HepG2 (cell line): ENCODE results near the gene SNRPD3. TPM values are rescaled to one million over a fixed set of nuclear protein-coding genes. Genes with fewer than 3 reads are reported as not detected.

Experiments used
- ARNTL ChIP-seq: sonication (generic); formaldehyde crosslinking; IDR thresholded peaks from 2 replicates; pipeline ENCODE4 v1.4.0; 2020; ENCODE audit warnings: mild to moderate bottlenecking, missing genetic modification reagents
- EZH2 ChIP-seq: conservative IDR thresholded peaks from 2 replicates; pipeline ENCODE4 v1.6.1; 2012; ENCODE audit warnings: mild to moderate bottlenecking, low read depth, low read length, moderate library complexity
- GFI1 ChIP-seq: sonication (generic); formaldehyde crosslinking; IDR thresholded peaks from 2 replicates; pipeline ENCODE4 v1.5.0; 2020; ENCODE audit warnings: missing genetic modification reagents, mild to moderate bottlenecking, borderline replicate concordance
- HNF4A ChIP-seq: sonication (generic); formaldehyde crosslinking; IDR thresholded peaks from 2 replicates; pipeline ENCODE4 v1.4.0; 2020; ENCODE audit warnings: missing genetic modification reagents
- IKZF5 ChIP-seq: IDR thresholded peaks from 2 replicates; pipeline ENCODE4 v1.6.1; 2018; ENCODE audit warnings: missing genetic modification reagents, mild to moderate bottlenecking, missing compliant biosample characterization
- MATR3 ChIP-seq: sonication (generic); formaldehyde crosslinking; IDR thresholded peaks from 2 replicates; pipeline ENCODE4 v1.4.0; 2020; ENCODE audit warnings: missing genetic modification reagents
- NBN ChIP-seq: fragments of 450-650 bp; conservative IDR thresholded peaks from 2 replicates; pipeline ENCODE4 v1.6.1; 2017
- POLR2AphosphoS2 ChIP-seq: IDR thresholded peaks from 2 replicates; pipeline ENCODE4 v1.6.1; 2011; ENCODE audit warnings: low read depth, low read length, improper control_type of control experiment
- SNAPC5 ChIP-seq: sonication (generic); formaldehyde crosslinking; IDR thresholded peaks from 2 replicates; pipeline ENCODE4 v1.8.1; 2023; ENCODE audit warnings: mild to moderate bottlenecking, missing genetic modification reagents, borderline replicate concordance
- TCF12 ChIP-seq, 2 experiments: fragments of 450-650 bp in 1 of 2; sonication (generic) in 1 of 2; formaldehyde crosslinking in 1 of 2; IDR thresholded peaks; 2 replicates each; pipeline versions ENCODE4 v1.6.1 to v1.8.0; 2017 to 2022; ENCODE audit warnings: antibody characterized with exemption in 1 of 2, mild to moderate bottlenecking in 1 of 2, missing genetic modification reagents in 1 of 2, moderate library complexity in 1 of 2
- TSC22D2 ChIP-seq: sonication (generic); formaldehyde crosslinking; IDR thresholded peaks from 2 replicates; pipeline ENCODE4 v1.5.1; 2020; ENCODE audit warnings: missing genetic modification reagents, mild to moderate bottlenecking, borderline replicate concordance
- ZBTB20 ChIP-seq: sonication (generic); formaldehyde crosslinking; IDR thresholded peaks from 2 replicates; pipeline ENCODE4 v1.8.1; 2023; ENCODE audit warnings: missing genetic modification reagents, low read depth, mild to moderate bottlenecking, borderline replicate concordance
- ZBTB7B ChIP-seq: sonication (generic); formaldehyde crosslinking; IDR thresholded peaks from 2 replicates; pipeline ENCODE4 v1.4.0; 2020; ENCODE audit warnings: missing genetic modification reagents
- ZFP41 ChIP-seq: sonication (generic); formaldehyde crosslinking; IDR thresholded peaks from 2 replicates; pipeline ENCODE4 v1.4.0; 2020; ENCODE audit warnings: mild to moderate bottlenecking, missing genetic modification reagents, borderline replicate concordance
- ZNF10 ChIP-seq: sonication (generic); formaldehyde crosslinking; IDR thresholded peaks from 2 replicates; pipeline ENCODE4 v1.4.0; 2020; ENCODE audit warnings: mild to moderate bottlenecking, low read depth, missing genetic modification reagents, borderline replicate concordance
- ZNF124 ChIP-seq: sonication (generic); formaldehyde crosslinking; IDR thresholded peaks from 2 replicates; pipeline ENCODE4 v1.4.0; 2020; ENCODE audit warnings: missing genetic modification reagents
- ZNF34 ChIP-seq: sonication (generic); formaldehyde crosslinking; IDR thresholded peaks from 2 replicates; pipeline ENCODE4 v1.4.0; 2020; ENCODE audit warnings: mild to moderate bottlenecking, missing genetic modification reagents, borderline replicate concordance
- ZNF605 ChIP-seq: sonication (generic); formaldehyde crosslinking; IDR thresholded peaks from 2 replicates; pipeline ENCODE4 v1.8.0; 2022; ENCODE audit warnings: mild to moderate bottlenecking, missing genetic modification reagents
- ZNF670 ChIP-seq: sonication (generic); formaldehyde crosslinking; IDR thresholded peaks from 2 replicates; pipeline ENCODE4 v1.8.0; 2022; ENCODE audit warnings: mild to moderate bottlenecking, missing genetic modification reagents, borderline replicate concordance
- ZNF724P ChIP-seq: sonication (generic); formaldehyde crosslinking; IDR thresholded peaks from 2 replicates; pipeline ENCODE4 v1.8.0; 2022; ENCODE audit warnings: missing genetic modification reagents, borderline replicate concordance
- ZSCAN29 ChIP-seq: sonication (generic); formaldehyde crosslinking; conservative IDR thresholded peaks from 2 replicates; pipeline ENCODE4 v1.4.0; 2020; ENCODE audit warnings: mild to moderate bottlenecking, missing genetic modification reagents
- polyA plus RNA-seq, 8 experiments: library from polyadenylated mRNA; depleted of rRNA in 3 of 8; stranded (reverse) in 7 of 8; unstranded in 1 of 8; fragments of >200 nt; fragmentation: Illumina TruSeq in 4 of 8; extraction: Trizol in 4 of 8; gene quantifications; 2 replicates each; pipeline versions ENCODE4 v1.2.1 to v1.2.3, GENCODE V29; 2011 to 2016; ENCODE audit warnings: low read depth in 4 of 8, missing spikeins in 1 of 8, mixed read lengths in 1 of 8; ENCODE audit not compliant: insufficient read depth in 1 of 8
- total RNA-seq, 5 experiments: library from RNA; depleted of rRNA; stranded (reverse); fragments of >200 nt; fragmentation: Illumina TruSeq; extraction: Trizol; gene quantifications; 2 replicates each; pipeline ENCODE4 v1.2.3, GENCODE V29; 2016; ENCODE audit warnings: low read depth in 1 of 5
- TF ChIP-seq, protein P1 (sequence below): IDR thresholded peaks from 2 replicates; pipeline ENCODE4 v1.6.1; 2016; ENCODE audit warnings: missing genetic modification reagents, missing compliant biosample characterization
- TF ChIP-seq, protein P2 (sequence below): sonication (generic); formaldehyde crosslinking; IDR thresholded peaks from 2 replicates; pipeline ENCODE4 v1.4.0; 2020; ENCODE audit warnings: mild to moderate bottlenecking, missing genetic modification reagents, borderline replicate concordance

Gene SNRPD3
- total and polyA plus RNA-seq, 2 of the 13 experiments (the other 11 are each of a cell fraction or from before 2014, with no cell fraction given): 110 to 209 TPM

- TF ChIP-seq ZSCAN29 (CRISPR knock-in tag) (no peak), ZNF34 (no peak), POLR2AphosphoS2 (no peak), ARNTL (CRISPR knock-in tag) (no peak), GFI1 (CRISPR knock-in tag) (peak; percentile 97), TCF12 (IDR thresholded peaks at IDR 0.05) (no peak), TCF12 (CRISPR knock-in tag; IDR thresholded peaks at IDR 0.05) (no peak), EZH2 (no peak), NBN (no peak), HNF4A (CRISPR knock-in tag) (peak; percentile 99), ZFP41 (CRISPR knock-in tag) (no peak), TSC22D2 (CRISPR knock-in tag) (no peak), SNAPC5 (CRISPR knock-in tag) (no peak), ZBTB7B (CRISPR knock-in tag) (peak; percentile 78), ZNF124 (no peak), ZBTB20 (peak; percentile 38; the same call in 1 of the 2 replicates), IKZF5 (peak; percentile 73; the same call in 1 of the 2 replicates), MATR3 (CRISPR knock-in tag) (no peak), ZNF10 (CRISPR knock-in tag) (no peak), ZNF605 (CRISPR knock-in tag) (peak; percentile 50; the same call in 1 of the 2 replicates), ZNF670 (CRISPR knock-in tag) (no peak; the same call in 1 of the 2 replicates), ZNF724P (CRISPR knock-in tag) (no peak)
- TF ChIP-seq, protein P1, sequence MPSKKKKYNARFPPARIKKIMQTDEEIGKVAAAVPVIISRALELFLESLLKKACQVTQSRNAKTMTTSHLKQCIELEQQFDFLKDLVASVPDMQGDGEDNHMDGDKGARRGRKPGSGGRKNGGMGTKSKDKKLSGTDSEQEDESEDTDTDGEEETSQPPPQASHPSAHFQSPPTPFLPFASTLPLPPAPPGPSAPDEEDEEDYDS: peak; percentile 79
- TF ChIP-seq, protein P2, sequence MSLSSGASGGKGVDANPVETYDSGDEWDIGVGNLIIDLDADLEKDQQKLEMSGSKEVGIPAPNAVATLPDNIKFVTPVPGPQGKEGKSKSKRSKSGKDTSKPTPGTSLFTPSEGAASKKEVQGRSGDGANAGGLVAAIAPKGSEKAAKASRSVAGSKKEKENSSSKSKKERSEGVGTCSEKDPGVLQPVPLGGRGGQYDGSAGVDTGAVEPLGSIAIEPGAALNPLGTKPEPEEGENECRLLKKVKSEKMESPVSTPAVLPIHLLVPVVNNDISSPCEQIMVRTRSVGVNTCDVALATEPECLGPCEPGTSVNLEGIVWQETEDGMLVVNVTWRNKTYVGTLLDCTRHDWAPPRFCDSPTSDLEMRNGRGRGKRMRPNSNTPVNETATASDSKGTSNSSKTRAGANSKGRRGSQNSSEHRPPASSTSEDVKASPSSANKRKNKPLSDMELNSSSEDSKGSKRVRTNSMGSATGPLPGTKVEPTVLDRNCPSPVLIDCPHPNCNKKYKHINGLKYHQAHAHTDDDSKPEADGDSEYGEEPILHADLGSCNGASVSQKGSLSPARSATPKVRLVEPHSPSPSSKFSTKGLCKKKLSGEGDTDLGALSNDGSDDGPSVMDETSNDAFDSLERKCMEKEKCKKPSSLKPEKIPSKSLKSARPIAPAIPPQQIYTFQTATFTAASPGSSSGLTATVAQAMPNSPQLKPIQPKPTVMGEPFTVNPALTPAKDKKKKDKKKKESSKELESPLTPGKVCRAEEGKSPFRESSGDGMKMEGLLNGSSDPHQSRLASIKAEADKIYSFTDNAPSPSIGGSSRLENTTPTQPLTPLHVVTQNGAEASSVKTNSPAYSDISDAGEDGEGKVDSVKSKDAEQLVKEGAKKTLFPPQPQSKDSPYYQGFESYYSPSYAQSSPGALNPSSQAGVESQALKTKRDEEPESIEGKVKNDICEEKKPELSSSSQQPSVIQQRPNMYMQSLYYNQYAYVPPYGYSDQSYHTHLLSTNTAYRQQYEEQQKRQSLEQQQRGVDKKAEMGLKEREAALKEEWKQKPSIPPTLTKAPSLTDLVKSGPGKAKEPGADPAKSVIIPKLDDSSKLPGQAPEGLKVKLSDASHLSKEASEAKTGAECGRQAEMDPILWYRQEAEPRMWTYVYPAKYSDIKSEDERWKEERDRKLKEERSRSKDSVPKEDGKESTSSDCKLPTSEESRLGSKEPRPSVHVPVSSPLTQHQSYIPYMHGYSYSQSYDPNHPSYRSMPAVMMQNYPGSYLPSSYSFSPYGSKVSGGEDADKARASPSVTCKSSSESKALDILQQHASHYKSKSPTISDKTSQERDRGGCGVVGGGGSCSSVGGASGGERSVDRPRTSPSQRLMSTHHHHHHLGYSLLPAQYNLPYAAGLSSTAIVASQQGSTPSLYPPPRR (CRISPR knock-in tag): peak; percentile 95
These were observed 22.8 kb downstream of the SNRPD3 start (continued) for GRCh38 chr22:24578355-24579257.
